ENCODE data around the gene MAP3K21.

MAP3K21 gene

GRCh38 chr1:233359431-233359830 lies 31.9 kb downstream of the MAP3K21 start:
- Mint-ChIP-seq H3K9me3 (peaks cover 0 to 2% of the 10 kb centered on the region in 2 donors), H3K36me3 (peaks cover 9 to 16% of the 10 kb centered on the region in 2 donors), H3K4me1 (peaks cover 10 to 30% of the 10 kb centered on the region in 2 donors), H3K27me3 (no peaks in the 10 kb centered on the region), H3K27ac (no peak overlapping the region), H3K4me3 (no peak overlapping the region)
- ATAC-seq (replicated peaks), result no peak
- no peak for DNase-seq

GRCh38 chr1:233359905-233360304 lies 32.4 kb downstream of the MAP3K21 start:
- H3K4me1 Mint-ChIP-seq, result peaks cover 10 to 30% of the 10 kb centered on the region in 2 donors
- DNase-seq, result no peak

GRCh38 chr1:233360525-233361102 lies 33.1 kb downstream of the MAP3K21 start:
- no peak for DNase-seq
- Mint-ChIP-seq H3K9me3 (peaks cover 0 to 2% of the 10 kb centered on the region in 2 donors), H3K4me3 (no peak overlapping the region), H3K27ac (no peak overlapping the region), H3K36me3 (peaks cover 9 to 14% of the 10 kb centered on the region in 2 donors), H3K27me3 (no peaks in the 10 kb centered on the region), H3K4me1 (peaks cover 10 to 30% of the 10 kb centered on the region in 2 donors)
- no peak for ATAC-seq (replicated peaks)

More at GRCh38 chr1:233359905-233360304, 32.4 kb downstream of the MAP3K21 start:
- Mint-ChIP-seq H3K36me3 (peaks cover 9 to 16% of the 10 kb centered on the region in 2 donors), H3K27ac (no peak overlapping the region), H3K4me3 (no peak overlapping the region), H3K27me3 (no peaks in the 10 kb centered on the region), H3K9me3 (peaks cover 0 to 2% of the 10 kb centered on the region in 2 donors)
- ATAC-seq (replicated peaks), result no peak

- DNase-seq (no peak), ATAC-seq (replicated peaks) (no peak)
- Mint-ChIP-seq H3K36me3 (peaks cover 6 to 8% of the 10 kb centered on the region in 2 donors), H3K4me3 (no peak overlapping the region), H3K27ac (peak overlapping the region; percentile 62), H3K9me3 (peaks cover 0 to 2% of the 10 kb centered on the region in 2 donors), H3K27me3 (no peaks in the 10 kb centered on the region), H3K4me1 (peaks cover 6 to 18% of the 10 kb centered on the region in 2 donors)
These were observed 34.4 kb downstream of the MAP3K21 start for GRCh38 chr1:233361876-233362275.

GRCh38 chr1:233362743-233363142 lies 35.2 kb downstream of the MAP3K21 start:
- DNase-seq, result no peak
- no peaks in the 10 kb centered on the region for H3K27me3 Mint-ChIP-seq
- peaks cover 3 to 11% of the 10 kb centered on the region in 2 donors for H3K4me1 Mint-ChIP-seq
- no peak overlapping the region for H3K27ac Mint-ChIP-seq
- ATAC-seq (replicated peaks), result no peak
- H3K4me3 Mint-ChIP-seq, result no peak overlapping the region
- H3K9me3 Mint-ChIP-seq, result no peaks in the 10 kb centered on the region
- H3K36me3 Mint-ChIP-seq, result peaks cover 3 to 5% of the 10 kb centered on the region in 2 donors

- Mint-ChIP-seq H3K36me3 (peaks cover 3 to 7% of the 10 kb centered on the region in 2 donors), H3K4me1 (peaks cover 3 to 5% of the 10 kb centered on the region in 2 donors), H3K27ac (no peak overlapping the region), H3K4me3 (no peak overlapping the region), H3K9me3 (no peaks in the 10 kb centered on the region), H3K27me3 (no peaks in the 10 kb centered on the region)
- ATAC-seq (replicated peaks), result no peak
- DNase-seq, result no peak
These were observed 36.5 kb downstream of the MAP3K21 start for GRCh38 chr1:233364026-233364425.

GRCh38 chr1:233364695-233365539 lies 37.4 kb downstream of the MAP3K21 start:
- Mint-ChIP-seq H3K27me3 (no peaks in the 10 kb centered on the region), H3K4me3 (no peak overlapping the region), H3K36me3 (peaks cover 3 to 7% of the 10 kb centered on the region in 2 donors), H3K4me1 (no peaks in the 10 kb centered on the region), H3K27ac (no peak overlapping the region), H3K9me3 (no peaks in the 10 kb centered on the region)
- no peak for DNase-seq
- ATAC-seq (replicated peaks), result no peak

GRCh38 chr1:233366575-233366974 lies 39.1 kb downstream of the MAP3K21 start:
- DNase-seq (no peak), ATAC-seq (replicated peaks) (no peak)
- H3K9me3 Mint-ChIP-seq, result no peaks in the 10 kb centered on the region
- no peaks in the 10 kb centered on the region for H3K27me3 Mint-ChIP-seq
- H3K4me3 Mint-ChIP-seq, result no peak overlapping the region
- H3K36me3 Mint-ChIP-seq, result peaks cover 3 to 7% of the 10 kb centered on the region in 2 donors
- H3K4me1 Mint-ChIP-seq, result no peaks in the 10 kb centered on the region
- H3K27ac Mint-ChIP-seq, result no peak overlapping the region

GRCh38 chr1:233367057-233367803 lies 39.7 kb downstream of the MAP3K21 start:
- no peaks in the 10 kb centered on the region for H3K9me3 Mint-ChIP-seq
- no peaks in the 10 kb centered on the region for H3K4me1 Mint-ChIP-seq
- peaks cover 0 to 3% of the 10 kb centered on the region in 2 donors for H3K36me3 Mint-ChIP-seq
- ATAC-seq (replicated peaks) (no peak), DNase-seq (no peak)
- H3K27me3 Mint-ChIP-seq, result no peaks in the 10 kb centered on the region
- no peak overlapping the region for H3K4me3 Mint-ChIP-seq
- H3K27ac Mint-ChIP-seq, result no peak overlapping the region

GRCh38 chr1:233368106-233368788 lies 40.7 kb downstream of the MAP3K21 start:
- Mint-ChIP-seq H3K27ac (peak overlapping the region; percentile 47), H3K9me3 (no peaks in the 10 kb centered on the region), H3K4me1 (no peaks in the 10 kb centered on the region), H3K4me3 (no peak overlapping the region), H3K36me3 (peaks cover 0 to 3% of the 10 kb centered on the region in 2 donors), H3K27me3 (no peaks in the 10 kb centered on the region)
- DNase-seq, result no peak
- no peak for ATAC-seq (replicated peaks)

GRCh38 chr1:233368789-233369130 lies 41.2 kb downstream of the MAP3K21 start:
- Mint-ChIP-seq H3K36me3 (peaks cover 0 to 6% of the 10 kb centered on the region in 2 donors), H3K27me3 (no peaks in the 10 kb centered on the region), H3K4me3 (no peak overlapping the region), H3K9me3 (no peaks in the 10 kb centered on the region), H3K4me1 (no peaks in the 10 kb centered on the region), H3K27ac (no peak overlapping the region)
- ATAC-seq (replicated peaks) (no peak), DNase-seq (no peak)

- ATAC-seq (replicated peaks) (no peak), DNase-seq (no peak)
- H3K4me1 Mint-ChIP-seq, result no peaks in the 10 kb centered on the region
- H3K27me3 Mint-ChIP-seq, result no peaks in the 10 kb centered on the region
- no peak overlapping the region for H3K4me3 Mint-ChIP-seq
- peaks cover 0 to 9% of the 10 kb centered on the region in 2 donors for H3K36me3 Mint-ChIP-seq
- H3K9me3 Mint-ChIP-seq, result no peaks in the 10 kb centered on the region
- H3K27ac Mint-ChIP-seq, result no peak overlapping the region
These were observed 44.9 kb downstream of the MAP3K21 start for GRCh38 chr1:233372218-233373120.

GRCh38 chr1:233373226-233373625 lies 45.7 kb downstream of the MAP3K21 start:
- DNase-seq (no peak), ATAC-seq (replicated peaks) (no peak)
- no peak overlapping the region for H3K27ac Mint-ChIP-seq
- peaks cover 0 to 9% of the 10 kb centered on the region in 2 donors for H3K36me3 Mint-ChIP-seq
- no peaks in the 10 kb centered on the region for H3K9me3 Mint-ChIP-seq
- no peak overlapping the region for H3K4me3 Mint-ChIP-seq
- H3K4me1 Mint-ChIP-seq, result peaks cover 2 to 5% of the 10 kb centered on the region in 2 donors
- no peaks in the 10 kb centered on the region for H3K27me3 Mint-ChIP-seq
